LHCN-M2 (cell line): ENCODE data around the gene SPAG17. TPM values are rescaled to one million over a fixed set of nuclear protein-coding genes. Genes with fewer than 3 reads are reported as not detected.

Experiments
- DNase-seq: peaks from one replicate; pipeline ENCODE4 v3.0.0-alpha.2; 2012; ENCODE audit warnings: low read depth
- total RNA-seq: library from RNA; depleted of rRNA; stranded (reverse); fragments of >200 nt; gene quantifications from 2 replicates; pipeline ENCODE4 v1.2.3, GENCODE V29; 2014

The SPAG17 gene
- total RNA-seq, 1 experiment from 2014 or later = not detected

DNA sequence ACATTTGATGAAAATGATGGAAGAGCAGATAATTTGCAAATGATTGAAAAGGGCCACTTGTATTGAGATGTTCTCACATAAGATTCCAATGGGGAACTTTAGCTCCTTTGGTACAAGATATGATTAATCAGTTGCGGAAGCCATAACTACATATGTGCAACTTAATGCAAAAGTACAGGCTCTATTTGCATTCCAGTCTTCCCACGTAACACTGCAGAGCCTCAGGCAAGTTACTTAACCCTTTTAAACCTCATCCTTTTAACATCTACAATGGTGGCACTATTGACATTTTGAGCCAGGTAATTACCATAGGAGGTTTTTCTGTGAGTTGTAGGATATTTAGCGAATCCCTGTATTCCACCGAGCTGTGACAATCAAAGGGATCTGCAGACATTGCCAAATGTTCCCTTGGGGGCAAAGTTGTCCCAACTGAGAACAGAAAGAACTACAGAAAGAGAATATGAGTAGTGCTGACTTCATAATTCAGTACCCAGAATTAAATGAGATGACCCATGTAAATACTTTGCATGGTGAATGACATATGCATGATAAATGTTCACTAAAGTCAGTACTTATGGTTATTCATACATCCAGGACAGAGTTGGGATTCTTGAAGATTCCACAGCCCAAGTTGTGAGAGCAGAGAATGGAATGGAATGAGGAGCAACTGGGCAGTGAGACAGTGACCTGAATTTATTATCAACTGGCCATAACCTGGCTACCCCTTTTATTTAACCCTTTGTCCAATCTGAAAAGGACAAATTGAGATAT is 62.6 kb downstream of the SPAG17 start:
- no peak for DNase-seq

DNA sequence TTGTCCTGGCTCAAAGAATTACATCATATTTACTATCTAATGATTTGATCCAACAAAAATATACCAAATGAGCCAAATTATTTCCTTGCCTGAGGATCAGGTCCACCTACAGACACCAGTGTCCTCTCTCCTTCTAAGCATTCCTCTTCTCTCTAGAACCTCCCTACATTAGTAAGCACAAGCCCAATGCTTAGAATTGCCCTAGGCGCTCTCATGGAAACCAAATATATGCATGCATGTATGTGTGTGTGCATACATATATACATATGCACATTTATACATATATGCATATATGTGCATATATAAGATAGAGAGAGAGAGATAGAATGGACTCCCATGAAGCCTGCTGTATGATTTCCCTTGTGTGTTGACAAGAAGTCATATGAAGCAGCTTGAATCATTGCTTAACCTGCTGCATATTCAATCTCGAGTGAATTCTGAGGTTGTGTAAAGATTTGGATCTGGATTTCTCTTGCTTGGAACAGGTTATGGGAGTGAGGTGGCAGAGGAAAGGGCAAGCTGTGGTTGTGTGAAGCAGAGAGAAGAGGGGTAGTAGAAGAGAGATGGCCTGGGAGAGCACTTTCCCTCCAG is 66.1 kb downstream of the SPAG17 start:
- DNase-seq = no peak

DNA sequence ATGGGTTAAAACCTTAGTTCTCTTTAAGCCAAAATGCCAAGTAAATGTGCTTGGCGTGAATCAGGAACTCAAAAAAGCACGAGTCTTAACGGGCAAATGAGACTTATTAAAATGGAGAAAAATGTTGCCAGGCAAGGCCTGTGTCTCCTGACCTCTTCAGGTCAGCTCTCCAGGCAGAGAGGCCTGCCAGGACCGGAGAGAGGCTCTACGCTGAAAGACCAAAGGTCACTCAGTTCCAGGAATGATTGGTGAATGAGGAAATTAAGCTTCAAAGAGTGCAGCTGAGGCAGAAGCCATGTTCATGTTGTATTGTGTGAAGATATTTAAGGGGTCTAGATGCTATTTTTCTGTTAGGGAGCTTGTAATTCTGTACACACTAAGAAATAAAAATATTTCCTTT is 66.6 kb downstream of the SPAG17 start:
- DNase-seq = no peak

DNA sequence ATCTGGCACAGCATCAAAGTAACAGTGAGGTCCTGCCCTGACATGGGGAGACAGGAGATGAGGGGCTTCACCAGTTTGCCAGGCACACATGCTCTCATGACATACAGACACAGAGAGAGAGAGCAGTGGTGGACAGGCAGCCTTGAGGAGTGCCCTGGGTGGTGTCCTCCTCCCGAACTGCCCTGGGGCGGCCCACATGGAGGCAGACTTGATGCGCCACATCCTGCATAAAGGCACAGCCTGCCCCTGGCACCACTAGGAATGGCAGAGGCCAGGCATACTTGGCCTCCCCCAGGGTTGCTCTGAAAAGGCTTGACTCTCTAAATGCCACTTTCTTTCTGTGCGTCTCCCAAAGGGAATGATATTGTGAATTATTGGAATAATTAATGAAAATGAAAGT is 67.5 kb downstream of the SPAG17 start:
- DNase-seq = no peak

DNA sequence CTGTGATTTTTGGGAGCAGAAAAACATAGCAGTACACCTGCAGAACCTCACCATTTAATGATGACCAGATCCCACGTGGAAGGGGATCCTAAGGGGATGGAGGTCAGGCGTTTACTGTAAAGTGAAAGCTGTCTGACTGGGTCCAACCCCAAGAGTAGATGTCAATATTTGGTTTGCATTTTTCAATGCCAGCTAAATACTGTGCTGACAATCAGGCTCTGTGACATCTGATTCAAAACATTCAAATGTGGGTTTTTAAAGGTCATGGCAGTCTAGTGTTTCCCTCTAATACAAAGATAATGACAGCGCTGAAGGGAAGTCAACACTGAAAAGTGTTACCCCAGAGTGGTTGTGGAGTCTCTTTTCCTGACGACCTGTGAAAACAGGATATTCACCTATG is 68.1 kb downstream of the SPAG17 start:
- no peak for DNase-seq

DNA sequence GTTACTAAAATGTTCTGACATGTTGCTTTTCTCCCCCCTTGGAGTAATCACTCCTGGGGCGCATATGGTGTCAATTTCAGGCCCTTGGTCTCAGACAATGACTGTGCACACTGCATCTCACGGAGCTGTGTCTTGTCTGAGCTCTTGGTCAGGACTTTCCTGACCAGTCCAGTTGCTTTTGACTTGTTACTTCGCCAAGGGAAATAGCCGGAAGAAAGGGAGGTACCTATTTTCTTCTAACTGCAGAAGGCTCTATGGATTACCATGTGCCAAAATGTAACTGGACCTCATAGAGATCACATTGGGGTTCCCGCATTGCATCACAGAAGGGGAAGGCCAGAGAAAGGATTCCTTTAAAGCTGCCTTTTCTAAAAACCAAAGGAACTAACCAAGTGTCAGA is 68.6 kb downstream of the SPAG17 start:
- DNase-seq = no peak

DNA sequence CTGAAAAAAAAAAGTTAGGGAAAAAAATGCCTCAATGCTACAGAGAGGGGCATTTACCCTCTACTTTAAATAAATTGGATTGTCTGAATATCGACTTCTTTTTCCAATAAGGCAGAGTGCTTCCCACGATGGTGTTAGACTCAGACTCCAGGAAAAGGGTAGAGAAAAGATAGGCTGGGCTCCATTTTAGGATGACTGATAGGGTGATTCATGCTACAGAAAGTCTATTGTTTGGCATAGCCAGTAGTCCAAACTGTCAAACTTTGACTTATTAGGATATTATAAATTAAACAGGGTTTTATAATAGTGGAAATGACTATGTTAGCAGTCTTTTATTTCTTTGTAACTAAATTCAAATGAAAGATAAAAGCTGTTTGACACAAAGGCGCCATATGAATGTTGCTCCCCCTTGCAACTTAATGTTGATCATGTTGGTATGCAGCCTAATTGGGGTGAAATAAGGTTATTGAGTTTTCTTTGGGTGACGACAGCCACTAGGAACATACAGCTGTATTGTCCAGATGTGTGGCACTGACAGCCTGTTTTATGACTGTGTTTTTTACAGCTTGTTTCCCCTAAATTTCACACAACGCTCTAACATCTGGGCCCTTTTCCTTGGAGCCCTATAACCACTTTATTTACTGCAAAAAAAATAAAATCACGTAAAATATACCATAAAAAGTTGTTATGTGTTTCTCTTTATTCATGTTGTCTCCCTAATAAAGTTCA is 69.3 kb downstream of the SPAG17 start:
- no peak for DNase-seq

DNA sequence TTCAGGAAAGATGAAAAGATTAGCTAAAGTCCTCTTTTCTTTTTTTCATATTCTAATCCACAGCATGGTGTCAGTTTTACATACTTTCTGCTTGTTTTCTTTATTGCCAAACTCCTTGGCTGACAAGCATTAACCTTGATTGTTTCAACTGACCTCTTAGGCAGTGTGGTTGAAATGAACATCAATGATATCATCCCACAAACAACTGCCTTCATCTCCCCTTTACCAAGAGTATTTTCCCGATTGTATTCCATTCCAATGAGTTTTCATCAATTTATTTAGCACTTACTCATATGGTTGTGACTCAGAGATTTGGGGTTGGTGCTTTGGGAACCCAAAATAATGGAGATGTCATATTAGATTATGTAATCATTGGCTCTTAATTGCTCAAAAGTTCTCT is 71.8 kb downstream of the SPAG17 start:
- peak; percentile 42 for DNase-seq

DNA sequence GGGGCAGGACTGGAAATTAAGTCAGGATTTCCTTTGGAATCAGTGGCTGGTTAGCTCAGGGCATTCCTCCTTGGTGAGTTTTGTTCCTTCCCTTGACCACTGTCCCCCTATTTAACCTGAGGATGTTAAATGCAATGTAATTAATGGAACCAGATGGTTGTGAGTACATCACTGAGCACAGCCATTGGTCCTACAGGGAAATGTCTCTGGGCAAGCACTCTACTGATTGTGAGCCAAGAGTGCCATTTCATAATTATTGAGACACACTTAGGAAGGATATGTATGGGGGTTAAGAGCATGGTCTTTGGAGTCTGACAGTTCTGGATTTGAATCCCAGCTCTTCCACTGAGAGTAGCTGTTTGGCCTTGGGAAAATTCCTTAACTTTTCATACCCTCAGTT is 74.4 kb downstream of the SPAG17 start:
- DNase-seq = no peak

DNA sequence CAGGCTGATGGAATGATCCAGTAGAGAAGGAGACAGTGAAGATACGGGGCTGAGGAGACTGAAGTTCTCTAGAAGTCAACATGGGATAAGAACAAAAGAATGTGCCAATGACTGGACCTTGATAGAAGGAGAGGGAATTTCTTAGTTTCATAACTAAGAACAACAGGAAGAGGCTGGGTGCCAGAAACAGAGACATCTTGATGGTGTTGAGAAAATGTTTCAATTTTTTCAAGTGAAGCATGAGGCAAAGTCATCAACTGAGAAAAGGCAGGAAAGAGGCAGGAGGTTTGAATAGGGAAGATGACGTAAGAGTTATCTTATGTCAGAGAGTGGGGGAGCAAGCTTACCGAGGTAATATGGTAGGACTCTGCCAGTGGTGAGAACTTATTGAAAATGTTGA is 80.1 kb downstream of the SPAG17 start:
- DNase-seq = no peak

DNA sequence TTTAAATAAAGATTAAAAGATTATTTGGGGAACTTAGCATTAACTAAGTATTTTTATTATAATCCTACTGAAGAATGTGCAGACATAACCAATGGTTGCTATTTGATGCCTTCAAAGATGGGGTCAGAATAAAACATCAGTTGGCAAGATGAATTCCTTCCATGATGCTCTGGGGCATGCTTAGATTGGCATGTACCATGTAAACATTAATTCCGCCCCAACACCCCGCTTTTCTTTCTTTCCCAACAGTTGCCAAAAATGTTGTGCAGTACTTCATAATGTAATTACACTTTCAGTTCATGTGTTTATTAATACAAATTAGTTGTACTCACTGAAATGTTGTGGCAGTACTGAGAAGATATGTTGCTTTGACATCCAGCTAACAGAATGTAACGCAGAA is 82.6 kb downstream of the SPAG17 start:
- DNase-seq = no peak

DNA sequence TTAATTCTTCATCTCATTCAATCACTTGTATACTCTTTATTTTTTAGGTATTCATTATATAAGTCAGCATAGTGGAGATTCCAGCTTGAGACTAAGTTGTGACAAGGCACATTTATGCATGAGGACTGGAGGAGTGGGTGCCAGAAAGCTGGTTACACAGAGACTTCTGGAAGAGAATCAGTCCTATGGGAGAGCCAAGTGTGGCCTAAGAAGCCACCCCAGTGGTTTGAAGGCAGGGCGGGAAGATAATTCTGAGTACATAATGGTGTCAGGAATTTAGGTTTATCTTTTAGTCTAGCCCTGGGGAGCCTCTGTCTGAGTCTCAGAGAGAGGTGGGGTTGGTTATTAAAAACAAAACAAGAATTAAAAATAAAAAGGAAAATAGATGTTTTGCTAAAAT is 83.0 kb downstream of the SPAG17 start:
- no peak for DNase-seq

DNA sequence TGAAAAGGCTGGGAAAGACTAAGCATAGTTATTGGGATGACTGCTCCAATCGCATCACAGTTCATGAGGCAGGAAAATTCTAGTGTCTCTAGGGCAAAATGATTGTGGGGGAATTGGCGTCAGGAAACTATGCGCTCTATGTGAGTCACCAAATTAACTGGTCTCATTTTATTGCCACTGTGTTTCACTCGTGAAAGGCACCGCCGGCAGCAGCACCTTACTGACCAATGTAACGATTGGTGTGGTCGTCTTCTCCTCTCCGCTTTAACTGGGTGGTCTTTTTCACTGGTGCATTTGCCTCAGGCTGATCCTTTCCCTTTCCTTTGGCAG is 83.5 kb downstream of the SPAG17 start:
- DNase-seq = no peak

DNA sequence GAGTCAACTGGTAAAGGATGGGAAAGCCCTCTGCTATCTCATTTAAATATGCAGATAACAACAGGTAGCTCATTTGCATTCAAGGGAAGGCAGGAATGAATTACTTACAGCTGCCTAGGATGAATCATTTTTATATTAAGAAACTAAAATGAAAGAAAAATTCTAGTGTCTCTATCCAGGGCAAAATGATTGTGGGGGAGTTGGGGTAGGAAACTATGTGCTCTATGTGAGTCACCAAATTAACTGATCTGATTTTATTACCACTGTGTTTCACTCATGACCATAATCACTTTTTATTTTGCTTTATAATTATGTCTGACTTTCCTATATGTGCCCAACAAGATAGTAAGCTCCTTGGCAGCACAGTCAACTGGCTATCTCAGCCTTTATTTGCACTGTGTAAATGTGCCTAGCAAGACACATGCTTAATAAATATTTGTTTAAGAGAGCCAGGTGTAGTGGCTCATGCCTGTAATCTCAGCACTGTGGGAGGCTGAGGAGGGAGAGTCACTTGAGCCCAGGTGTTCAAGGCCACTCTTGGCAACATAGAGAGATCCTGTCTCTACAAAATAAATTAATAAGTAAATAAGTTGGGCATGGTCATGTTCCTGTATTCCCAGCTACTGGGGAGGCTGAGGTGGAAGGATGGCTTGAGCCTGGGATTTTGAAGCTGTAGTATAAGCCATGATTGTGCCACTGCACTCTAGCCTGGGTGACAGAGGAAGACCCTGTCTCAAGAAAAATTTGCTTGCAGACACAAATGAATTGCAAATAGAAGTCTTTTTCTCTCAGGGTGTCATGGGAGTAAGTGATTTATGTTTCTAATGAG is 84.1 kb downstream of the SPAG17 start:
- DNase-seq = no peak

DNA sequence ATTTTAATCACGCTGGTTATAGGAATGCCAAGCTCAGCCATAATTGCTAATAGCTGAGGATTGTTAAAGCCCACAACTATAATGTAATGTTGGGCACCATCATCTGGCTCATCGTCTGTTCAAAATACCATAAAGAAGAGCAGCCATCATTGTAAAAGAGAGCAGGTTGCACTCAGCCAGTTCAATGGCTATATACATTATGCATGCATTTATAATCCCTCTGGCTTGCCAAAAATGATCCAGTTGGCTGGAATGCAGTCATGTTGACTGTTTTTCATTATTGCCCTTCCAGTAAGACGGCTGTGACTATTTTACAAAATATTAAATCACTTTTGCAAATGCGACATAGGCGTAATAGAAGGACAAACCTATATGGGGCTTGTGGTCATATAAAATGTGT is 85.3 kb downstream of the SPAG17 start:
- DNase-seq = no peak

DNA sequence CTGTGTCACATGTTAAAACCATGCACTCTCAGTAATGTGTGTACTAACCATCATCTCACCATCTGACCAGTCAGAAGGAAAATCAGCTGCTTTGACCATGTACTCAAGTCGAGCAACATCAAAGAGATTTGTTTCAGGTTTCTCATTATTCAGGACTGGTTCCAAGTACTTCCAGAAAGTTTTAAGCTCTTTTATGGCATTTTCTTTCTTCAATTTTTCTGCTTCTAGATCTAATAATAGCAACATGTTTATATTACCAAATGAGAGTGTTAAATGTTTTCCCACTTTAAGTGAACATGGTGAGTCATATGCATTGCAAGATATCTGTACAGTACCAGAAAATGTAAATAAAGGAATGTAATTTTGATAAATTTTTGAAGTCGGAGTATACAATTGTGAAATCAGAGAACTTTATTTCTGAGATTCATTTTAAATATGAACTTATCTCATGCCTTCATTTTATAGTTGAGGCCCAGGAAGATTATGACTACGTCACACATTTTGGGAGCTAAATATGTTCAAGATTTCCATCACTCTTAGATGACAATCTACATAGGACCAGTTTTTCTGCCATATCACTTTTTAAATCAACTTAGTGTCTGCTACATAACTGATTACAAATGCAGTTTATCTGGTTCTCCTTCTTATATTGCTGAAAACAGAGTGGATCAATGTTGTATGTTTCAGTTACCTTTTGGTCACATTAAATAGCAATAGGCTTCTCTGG is 87.2 kb downstream of the SPAG17 start:
- DNase-seq = no peak

DNA sequence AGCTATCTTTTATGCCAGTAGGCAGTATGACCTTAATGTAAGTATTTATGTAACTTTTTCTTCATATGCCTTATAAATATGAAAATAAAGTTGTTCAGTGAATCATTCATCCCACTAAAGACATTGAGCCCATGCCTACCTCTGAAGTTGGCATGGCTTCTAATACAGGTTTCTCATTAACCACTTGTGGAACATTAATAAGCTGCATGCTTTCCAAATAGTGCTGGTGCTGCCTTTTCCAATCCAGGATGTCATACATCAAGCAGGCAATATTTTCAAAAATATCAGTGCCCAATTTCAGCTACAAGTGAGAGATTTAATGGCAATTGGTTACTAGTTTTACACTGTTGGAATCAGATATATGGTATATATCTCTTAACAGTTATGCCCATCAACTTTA is 92.0 kb downstream of the SPAG17 start:
- no peak for DNase-seq

DNA sequence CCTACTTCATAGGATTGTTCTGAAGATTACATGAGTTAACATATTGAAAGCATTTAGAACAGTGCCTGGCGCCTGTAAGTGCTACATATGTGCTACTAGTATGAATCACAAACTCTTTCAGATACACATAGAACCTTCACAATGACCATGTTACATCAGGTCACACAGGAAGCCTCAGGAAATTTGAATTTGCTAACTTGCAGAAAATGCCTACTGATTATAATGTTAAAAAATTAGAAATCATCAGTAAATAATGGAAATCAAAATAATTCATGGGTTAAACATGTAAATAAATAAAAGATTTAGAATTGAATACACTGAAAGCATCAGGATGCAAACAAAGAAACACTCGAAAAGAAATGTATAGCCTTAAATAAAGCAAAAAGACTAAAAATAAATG is 94.9 kb downstream of the SPAG17 start:
- DNase-seq = no peak

DNA sequence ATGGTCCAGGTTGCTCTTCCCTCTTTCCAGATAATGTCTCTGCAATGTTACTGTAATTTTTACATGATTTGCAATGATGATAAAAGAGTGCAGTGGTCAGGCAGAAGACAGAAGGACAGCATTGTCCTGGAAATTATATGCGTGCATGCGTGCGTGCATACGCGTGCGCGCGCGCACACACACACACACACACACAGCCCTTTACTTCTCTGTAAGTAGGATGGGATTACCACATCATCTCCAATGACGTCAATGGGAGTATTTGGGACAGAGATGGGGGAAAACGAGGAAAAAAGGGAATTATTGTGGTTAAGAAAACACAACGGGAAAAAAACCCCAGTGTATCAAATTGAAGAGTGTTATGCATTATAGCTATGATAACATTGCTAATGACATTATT is 99.7 kb downstream of the SPAG17 start:
- DNase-seq = no peak

DNA sequence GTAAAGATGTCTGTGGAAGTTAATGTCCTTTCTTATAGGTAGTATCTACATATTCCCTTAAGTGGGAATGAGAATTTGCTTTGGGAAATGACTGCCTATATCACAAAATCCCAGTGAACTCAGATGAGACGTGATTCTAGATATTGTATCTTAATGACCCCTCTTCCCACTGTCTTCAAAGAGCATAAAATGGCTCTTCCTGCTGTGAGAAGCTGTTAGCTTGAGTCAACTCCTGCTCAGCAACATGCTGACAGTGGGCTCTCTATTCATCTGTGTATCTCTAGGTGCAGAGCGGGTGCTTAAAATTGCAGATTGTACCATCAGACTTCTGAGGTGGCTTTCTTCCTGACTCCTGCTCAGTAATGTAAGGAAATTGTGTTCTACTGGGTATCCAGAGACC is 100.6 kb downstream of the SPAG17 start:
- no peak for DNase-seq

DNA sequence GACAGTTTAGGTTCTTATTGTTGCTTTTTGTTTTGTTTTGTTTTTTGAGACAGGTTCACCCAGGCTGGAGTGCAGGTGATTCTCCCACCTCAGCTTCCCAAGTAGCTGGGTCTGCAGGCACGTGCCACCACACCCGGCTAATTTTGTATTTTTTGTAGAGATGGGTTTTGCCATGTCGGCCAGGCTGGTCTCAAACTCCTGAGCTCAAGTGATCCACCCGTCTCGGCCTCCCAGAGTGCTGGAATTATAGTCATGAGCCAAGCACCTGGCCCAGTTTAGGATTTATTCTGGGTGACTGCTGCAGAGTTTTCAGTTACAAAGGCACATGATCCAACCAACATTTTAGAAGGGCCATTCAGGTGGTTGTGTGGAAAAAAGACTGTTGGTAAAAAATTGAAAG is 102.0 kb downstream of the SPAG17 start:
- DNase-seq = no peak

DNA sequence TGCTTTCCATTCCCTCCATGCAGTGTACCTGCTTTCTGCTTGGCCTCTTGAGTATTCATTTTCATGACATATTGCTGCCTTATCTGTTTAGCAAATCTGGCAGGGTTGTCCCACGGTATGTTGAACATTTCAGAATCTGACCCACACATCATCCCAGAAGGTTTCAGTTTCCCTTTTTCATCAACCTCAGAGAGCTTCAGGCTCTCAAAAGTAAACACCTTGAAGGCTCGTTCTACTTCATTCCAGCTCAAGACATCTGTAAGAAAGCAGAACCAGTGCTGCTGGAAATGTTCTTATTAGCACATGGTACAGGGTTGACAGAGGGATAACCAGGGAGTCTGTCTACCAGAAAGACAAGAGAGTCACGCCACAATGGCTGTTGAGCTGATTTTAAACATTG is 103.6 kb downstream of the SPAG17 start:
- DNase-seq = no peak
